Measurements from ENCODE around the gene C3orf18.

Gene C3orf18

GRCh38 chr3:50567386-50568167 lies at the start of gene C3orf18:
TSS of gene C3orf18 (minus strand) at chr3:50567747. CDS start at chr3:50565699, 2,048 bp downstream.
- H3K4me3 ChIP-seq (ENCODE audit: low read depth, low read length) = peak within 1 kb of the TSS; percentile 56
- DNase-seq = peak; percentile 78
- in situ Hi-C loops (cut with HindIII; ENCODE audit: low pct_ligation_motif_present, low sequenced_read_pairs) = no loop called here
- TF ChIP-seq CTCF (IDR thresholded peaks at IDR 0.05; ENCODE audit: low read depth, low read length, missing control alignments) = no peak
- H3K27me3 ChIP-seq (replicated peaks) = no peaks in the 10 kb centered on the region
- no peak within 1 kb of the TSS for H3K27ac ChIP-seq
- no peaks in the 10 kb centered on the region for H3K36me3 ChIP-seq (replicated peaks)

- in situ Hi-C loops (cut with HindIII; ENCODE audit: low pct_ligation_motif_present, low sequenced_read_pairs) = no loop called here
- TF ChIP-seq CTCF (IDR thresholded peaks at IDR 0.05; ENCODE audit: low read depth, low read length, missing control alignments) = no peak
- H3K36me3 ChIP-seq (replicated peaks) = no peaks in the 10 kb centered on the region
- H3K27ac ChIP-seq = no peak overlapping the region
- no peaks in the 10 kb centered on the region for H3K27me3 ChIP-seq (replicated peaks)
- H3K4me3 ChIP-seq (ENCODE audit: low read depth, low read length) = peak overlapping the region; percentile 78
- peak; percentile 79 for DNase-seq
Observed at GRCh38 chr3:50616770-50617095, 49.2 kb upstream of the C3orf18 start.

- peak; percentile 100 for TF ChIP-seq CTCF (IDR thresholded peaks at IDR 0.05; ENCODE audit: low read depth, low read length, missing control alignments)
- peak; percentile 79 for DNase-seq
- Histone ChIP-seq H3K27me3 (replicated peaks) (no peaks in the 10 kb centered on the region), H3K36me3 (replicated peaks) (no peaks in the 10 kb centered on the region), H3K27ac (no peak overlapping the region), H3K4me3 (ENCODE audit: low read depth, low read length) (peak overlapping the region; percentile 78)
- in situ Hi-C loops (cut with HindIII; ENCODE audit: low pct_ligation_motif_present, low sequenced_read_pairs) = no loop called here
Observed at GRCh38 chr3:50616003-50616769, 48.6 kb upstream of the C3orf18 start.

- no peak for DNase-seq
- TF ChIP-seq CTCF (IDR thresholded peaks at IDR 0.05; ENCODE audit: low read depth, low read length, missing control alignments) = no peak
Observed at GRCh38 chr3:50615190-50615589, 47.6 kb upstream of the C3orf18 start.

GRCh38 chr3:50612970-50613846 lies 45.7 kb upstream of the C3orf18 start:
- no peak for DNase-seq
- in situ Hi-C loops (cut with HindIII; ENCODE audit: low pct_ligation_motif_present, low sequenced_read_pairs) = no loop called here
- no peak overlapping the region for H3K27ac ChIP-seq

More at GRCh38 chr3:50615190-50615589, 47.6 kb upstream of the C3orf18 start:
- Histone ChIP-seq H3K36me3 (replicated peaks) (no peaks in the 10 kb centered on the region), H3K27ac (no peak overlapping the region), H3K27me3 (replicated peaks) (no peaks in the 10 kb centered on the region), H3K4me3 (ENCODE audit: low read depth, low read length) (no peak overlapping the region)
- in situ Hi-C loops (cut with HindIII; ENCODE audit: low pct_ligation_motif_present, low sequenced_read_pairs) = no loop called here

More at GRCh38 chr3:50612970-50613846, 45.7 kb upstream of the C3orf18 start:
- H3K4me3 ChIP-seq (ENCODE audit: low read depth, low read length) = no peak overlapping the region
- H3K27me3 ChIP-seq (replicated peaks) = no peaks in the 10 kb centered on the region
- no peak for TF ChIP-seq CTCF (IDR thresholded peaks at IDR 0.05; ENCODE audit: low read depth, low read length, missing control alignments)
- H3K36me3 ChIP-seq (replicated peaks) = no peaks in the 10 kb centered on the region

All from brain microvascular endothelial cell (primary cell).